AG04450 (cell line): ENCODE data around the gene PPP1R13B. TPM values are rescaled to one million over a fixed set of nuclear protein-coding genes. Genes with fewer than 3 reads are reported as not detected.

Experiments
- CTCF ChIA-PET: fragments of 300-600, 350-600 bp; formaldehyde crosslinking; extraction: SDS; loops from one replicate; lab custom pipeline; 2022; ENCODE audit warnings: antibody characterized with exemption, inconsistent platforms; lab: Charles Lee
- POLR2A ChIA-PET: fragments of 350-600 bp; formaldehyde crosslinking; extraction: SDS; loops from one replicate; lab custom pipeline; 2021; ENCODE audit warnings: antibody characterized with exemption, inconsistent platforms; lab: Yijun Ruan, JAX
- DNase-seq: peaks from one replicate; pipeline ENCODE4 v3.0.0-alpha.2; 2011; ENCODE audit warnings: low read depth, low spot score
- H3K27ac ChIP-seq: one replicate; pipeline ENCODE4 v1.5.1; 2012; ENCODE audit warnings: low read depth, low read length, control low read depth
- H3K27me3 ChIP-seq: one replicate; pipeline ENCODE4 v1.6.0; 2012; ENCODE audit warnings: low read length; ENCODE audit not compliant: control insufficient read depth, insufficient read depth
- H3K4me3 ChIP-seq: 2 replicates; pipeline ENCODE4 v1.5.1; 2011; ENCODE audit warnings: mild to moderate bottlenecking, low read depth, low read length, control low read depth
- H3K9me3 ChIP-seq: 2 replicates; pipeline ENCODE4 v1.5.1; 2012; ENCODE audit warnings: low read length; ENCODE audit not compliant: control insufficient read depth, insufficient read depth
- CTCF ChIP-seq: IDR thresholded peaks from 2 replicates; pipeline ENCODE4 v1.5.1; 2011; ENCODE audit warnings: low read depth, low read length, control low read depth, inconsistent platforms
- polyA plus RNA-seq: library from polyadenylated mRNA; depleted of rRNA; stranded (reverse); fragments of >200 nt; gene quantifications from 2 replicates; pipeline ENCODE4 v1.2.3, GENCODE V29; 2011

Gene PPP1R13B
- polyA plus RNA-seq, 1 experiment: 0.62 TPM

GRCh38 chr14:103723748-103724081 lies 123.7 kb downstream of the PPP1R13B start:
- Histone ChIP-seq H3K4me3 (no peak overlapping the region), H3K27ac (no peak overlapping the region), H3K9me3 (no peaks in the 10 kb centered on the region), H3K27me3 (no peaks in the 10 kb centered on the region)
- DNase-seq: no peak
- POLR2A ChIA-PET: no interaction called here
- TF ChIP-seq CTCF: no peak
- CTCF ChIA-PET: no interaction called here

- Histone ChIP-seq H3K4me3 (no peak overlapping the region), H3K9me3 (no peaks in the 10 kb centered on the region), H3K27ac (no peak overlapping the region), H3K27me3 (no peaks in the 10 kb centered on the region)
- ChIA-PET POLR2A (no interaction called here), CTCF (interaction anchor here (1.0 kb wide), 1 partner anchor 87 kb away, joined by 4 read pairs; no protein-coding TSS in a partner anchor)
- no peak for TF ChIP-seq CTCF
- DNase-seq: no peak
These were observed 125.8 kb downstream of the PPP1R13B start for GRCh38 chr14:103721334-103722120.

GRCh38 chr14:103719751-103720150 lies 127.6 kb downstream of the PPP1R13B start:
- Histone ChIP-seq H3K9me3 (no peaks in the 10 kb centered on the region), H3K27ac (no peak overlapping the region), H3K4me3 (no peak overlapping the region), H3K27me3 (no peaks in the 10 kb centered on the region)
- DNase-seq: no peak
- ChIA-PET POLR2A (no interaction called here), CTCF (no interaction called here)
- no peak for TF ChIP-seq CTCF

- Histone ChIP-seq H3K4me3 (peak overlapping the region; percentile 18), H3K27me3 (no peaks in the 10 kb centered on the region), H3K27ac (peak overlapping the region; percentile 61), H3K9me3 (no peaks in the 10 kb centered on the region)
- ChIA-PET POLR2A (no interaction called here), CTCF (interaction anchor here (0.9 to 1.1 kb wide), 3 partner anchors 90 to 203 kb away, joined by 3 to 4 read pairs (median 3); no protein-coding TSS in a partner anchor)
- DNase-seq: peak; percentile 65
- no peak for TF ChIP-seq CTCF
These were observed 128.8 kb downstream of the PPP1R13B start for GRCh38 chr14:103718572-103718971.

- Histone ChIP-seq H3K9me3 (no peaks in the 10 kb centered on the region), H3K27ac (peak overlapping the region; percentile 21), H3K4me3 (peak overlapping the region; percentile 80), H3K27me3 (no peaks in the 10 kb centered on the region)
- ChIA-PET POLR2A (no interaction called here), CTCF (no interaction called here)
- TF ChIP-seq CTCF: no peak
- DNase-seq: no peak
These were observed 130.4 kb downstream of the PPP1R13B start for GRCh38 chr14:103716899-103717411.
